GM12873 (cell line): ENCODE data around the gene RASSF5.

Experiments used
- CTCF ChIP-seq: IDR thresholded peaks from 2 replicates; pipeline ENCODE4 v1.5.1; 2012; ENCODE audit warnings: low read depth, mild to moderate bottlenecking, moderate library complexity, low read length, control low read depth; ENCODE audit not compliant: insufficient read depth; ENCODE audit errors: missing control alignments

The RASSF5 gene

DNA sequence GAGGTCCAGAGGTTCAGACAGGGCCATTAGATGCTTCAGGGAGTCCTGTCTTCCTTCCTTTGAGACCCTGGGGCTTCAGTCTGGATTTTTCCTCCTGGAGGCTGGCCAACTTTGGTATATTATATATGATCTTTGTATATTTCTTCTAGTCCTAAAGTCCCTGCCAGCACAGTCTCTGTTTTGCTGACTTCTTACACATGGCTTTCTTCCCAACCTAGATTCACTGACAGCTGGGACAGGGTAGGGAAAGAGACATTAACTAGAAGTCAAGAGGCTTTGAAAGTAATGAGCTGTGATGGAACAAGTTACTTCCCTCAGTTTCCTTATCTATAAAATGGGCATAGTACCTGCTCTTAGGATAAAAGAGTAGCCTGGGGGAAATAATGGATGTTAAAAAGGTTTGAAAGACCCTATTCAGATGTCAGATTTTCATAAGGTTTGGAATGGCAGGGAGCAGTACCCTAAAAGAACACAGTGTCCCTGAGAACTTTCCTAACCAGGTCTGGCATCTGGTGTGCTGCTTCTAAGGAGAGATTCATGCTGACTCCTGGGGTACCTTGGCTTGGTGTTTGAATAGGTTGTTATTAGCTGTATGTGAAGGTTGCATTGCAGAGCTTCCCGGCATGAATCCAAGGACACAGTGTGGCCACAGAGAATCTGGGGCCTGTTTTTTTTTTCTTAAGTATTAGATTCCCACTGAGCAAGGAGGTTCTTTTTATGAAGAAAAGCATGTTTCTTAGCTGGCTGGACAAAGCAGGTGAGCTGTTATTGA is 47.6 kb downstream of the RASSF5 start:
- no peak for TF ChIP-seq CTCF

- no peak for TF ChIP-seq CTCF
Measured at GRCh38 chr1:206555473-206555935, 48.2 kb downstream of the RASSF5 start.

- TF ChIP-seq CTCF: no peak
Measured at GRCh38 chr1:206556047-206556749, 48.9 kb downstream of the RASSF5 start.

DNA sequence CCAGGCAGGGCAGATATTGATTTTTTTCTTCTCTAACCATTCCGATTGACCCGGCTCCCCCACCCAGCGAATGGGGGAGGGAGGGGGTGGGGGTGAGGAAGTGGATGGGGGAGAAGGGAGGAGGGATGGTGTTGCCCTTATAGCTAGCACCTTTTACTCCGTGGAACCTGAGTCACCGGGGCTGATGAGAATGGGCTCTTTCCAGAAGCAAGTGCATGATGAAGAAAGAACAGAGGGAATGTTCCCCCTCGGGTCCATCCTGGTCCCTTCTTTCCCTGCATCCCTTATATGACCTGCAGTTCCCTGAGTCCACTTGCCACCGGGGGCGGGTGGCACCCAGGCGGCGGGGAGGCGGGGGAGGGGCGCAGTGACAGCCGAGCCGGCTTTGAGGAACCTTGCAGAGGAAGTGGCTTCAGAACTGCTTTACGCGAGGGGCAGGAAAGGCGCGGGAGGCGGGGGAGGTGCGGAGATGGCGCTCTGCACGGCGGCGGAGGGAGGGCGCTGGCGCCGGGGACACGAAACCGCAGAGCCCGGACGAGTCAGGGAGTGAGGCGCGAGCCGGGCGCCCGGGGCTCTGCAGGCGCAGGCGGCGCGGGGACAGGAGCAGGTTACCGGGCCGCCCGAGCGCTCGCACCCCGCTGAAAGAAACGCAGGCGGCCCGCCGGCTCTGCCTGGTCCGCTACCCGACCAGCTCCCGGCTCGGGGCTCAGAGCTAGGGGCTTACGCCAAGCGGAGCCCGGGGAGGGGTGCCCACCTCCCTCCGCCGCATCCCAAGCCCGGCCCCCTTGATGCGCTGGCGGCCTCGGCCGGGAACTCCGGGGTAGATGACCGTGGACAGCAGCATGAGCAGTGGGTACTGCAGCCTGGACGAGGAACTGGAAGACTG is 49.7 kb downstream of the RASSF5 start:
- TF ChIP-seq CTCF: no peak

DNA sequence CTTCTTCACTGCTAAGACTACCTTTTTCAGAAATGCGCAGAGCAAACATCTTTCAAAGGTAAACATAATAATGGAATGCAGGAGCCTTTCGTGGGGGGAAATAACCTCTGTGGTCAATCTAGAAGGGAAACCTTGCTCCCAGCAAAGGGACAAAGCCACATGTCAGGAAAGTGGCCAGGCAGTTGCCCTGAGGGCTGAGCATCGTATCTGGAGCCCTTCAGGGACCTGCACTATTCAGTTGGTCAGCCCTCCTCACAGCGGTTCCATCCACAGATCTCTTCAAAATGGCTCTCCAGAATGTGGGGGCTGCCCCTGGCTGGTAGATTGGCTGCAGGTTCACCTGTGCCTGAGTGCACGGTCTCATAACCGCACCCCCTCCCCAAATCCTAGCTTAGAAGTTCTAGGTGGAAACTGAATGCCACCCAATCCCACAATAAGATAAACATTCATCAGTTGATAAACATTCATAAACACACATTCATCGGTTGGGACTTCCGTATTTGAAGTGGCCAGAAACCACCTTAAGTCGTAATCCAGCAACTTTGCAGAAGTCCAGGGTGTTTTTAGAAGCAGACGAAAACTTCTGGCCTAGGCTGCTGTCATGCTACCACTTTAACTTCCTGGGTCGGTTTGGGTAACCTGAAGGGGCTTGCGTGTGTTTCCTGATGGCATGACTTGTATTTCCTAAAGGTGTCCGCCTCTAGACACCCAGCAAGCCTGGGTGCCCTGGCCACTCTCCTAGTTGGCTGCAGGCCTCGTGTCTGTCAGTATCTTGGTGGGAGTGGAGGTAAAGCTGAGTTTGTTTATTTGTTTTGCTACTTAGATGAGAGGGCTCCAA is 50.5 kb downstream of the RASSF5 start:
- TF ChIP-seq CTCF: no peak

GRCh38 chr1:206558794-206559671 is 51.7 kb downstream of the RASSF5 start:
- no peak for TF ChIP-seq CTCF
